IPS DF 6.9 (cell line): Measurements from ENCODE around the gene IRF5.

Experiments
- DNase-seq: peaks from one replicate; pipeline ENCODE4 v3.0.0-alpha.2; 2013; ENCODE audit warnings: low read depth, low spot score
- H3K27ac ChIP-seq: one replicate; pipeline ENCODE4 v1.5.1; 2013; ENCODE audit warnings: low read length, control low read depth
- H3K27me3 ChIP-seq: 2 replicates; pipeline ENCODE4 v1.6.1; 2013; ENCODE audit warnings: mild to moderate bottlenecking, low read length; ENCODE audit not compliant: control insufficient read depth, insufficient read depth
- H3K36me3 ChIP-seq: 2 replicates; pipeline ENCODE4 v1.6.1; 2013; ENCODE audit warnings: low read length; ENCODE audit not compliant: control insufficient read depth, insufficient read depth
- H3K4me1 ChIP-seq: 2 replicates; pipeline ENCODE4 v1.6.1; 2013; ENCODE audit warnings: low read length; ENCODE audit not compliant: control insufficient read depth, insufficient read depth
- H3K4me3 ChIP-seq: 2 replicates; pipeline ENCODE4 v1.5.1; 2013; ENCODE audit warnings: mild to moderate bottlenecking, low read length
- H3K9me3 ChIP-seq: 2 replicates; pipeline ENCODE4 v1.6.1; 2013; ENCODE audit warnings: low read length, inconsistent platforms; ENCODE audit not compliant: control insufficient read depth, insufficient read depth
- WGBS: extraction: QIAGEN DNeasy Blood & Tissue Kit; methylation state at CpG from one replicate; pipeline ENCODE4 v1.1.7; 2013; ENCODE audit warnings: mixed read lengths, missing lambda C conversion rate; ENCODE audit not compliant: insufficient read length, insufficient coverage; 5-methylcytosine and 5-hydroxymethylcytosine counted together

Gene IRF5

DNA sequence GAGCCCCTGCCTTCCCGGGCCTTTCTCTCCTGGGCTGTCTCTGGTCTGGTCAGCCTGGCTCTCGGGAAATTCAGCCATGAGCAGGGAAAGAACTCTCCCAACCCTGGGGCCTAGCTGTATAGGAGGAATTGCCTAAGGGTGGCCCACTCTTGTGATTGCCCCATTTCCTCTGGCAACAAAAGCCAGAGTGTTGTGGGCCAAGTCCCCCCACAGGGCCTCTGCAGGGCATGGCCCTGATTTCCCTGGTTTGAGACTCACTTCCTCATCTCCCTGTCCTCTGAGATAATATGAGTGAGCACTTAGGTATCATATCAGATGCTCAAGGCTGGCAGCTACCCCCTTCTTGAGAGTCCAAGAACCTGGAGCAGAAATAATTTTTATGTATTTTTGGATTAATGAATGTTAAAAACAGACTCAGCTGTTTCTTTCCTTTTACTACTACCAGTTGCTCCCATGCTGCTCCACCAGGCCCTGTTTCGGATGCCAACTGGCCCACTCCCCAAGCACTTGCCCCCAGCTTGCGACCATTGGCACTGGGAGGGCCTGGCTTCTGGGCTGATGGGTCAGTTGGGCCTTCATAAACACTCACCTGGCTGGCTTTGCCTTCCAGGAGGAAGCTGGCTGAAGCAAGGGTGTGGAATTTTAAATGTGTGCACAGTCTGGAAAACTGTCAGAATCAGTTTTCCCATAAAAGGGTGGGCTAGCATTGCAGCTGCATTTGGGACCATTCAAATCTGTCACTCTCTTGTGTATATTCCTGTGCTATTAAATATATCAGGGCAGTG lies 11.4 kb downstream of the IRF5 start:
- DNase-seq = no peak
- peaks cover 4% of the 10 kb centered on the region for H3K4me1 ChIP-seq
- no peak overlapping the region for H3K27ac ChIP-seq
- H3K27me3 ChIP-seq = no peaks in the 10 kb centered on the region
- H3K4me3 ChIP-seq = no peak overlapping the region
- no peaks in the 10 kb centered on the region for H3K36me3 ChIP-seq
- WGBS = no CpG with 5 or more reads among the region's 4 CpGs
- H3K9me3 ChIP-seq = no peaks in the 10 kb centered on the region

DNA sequence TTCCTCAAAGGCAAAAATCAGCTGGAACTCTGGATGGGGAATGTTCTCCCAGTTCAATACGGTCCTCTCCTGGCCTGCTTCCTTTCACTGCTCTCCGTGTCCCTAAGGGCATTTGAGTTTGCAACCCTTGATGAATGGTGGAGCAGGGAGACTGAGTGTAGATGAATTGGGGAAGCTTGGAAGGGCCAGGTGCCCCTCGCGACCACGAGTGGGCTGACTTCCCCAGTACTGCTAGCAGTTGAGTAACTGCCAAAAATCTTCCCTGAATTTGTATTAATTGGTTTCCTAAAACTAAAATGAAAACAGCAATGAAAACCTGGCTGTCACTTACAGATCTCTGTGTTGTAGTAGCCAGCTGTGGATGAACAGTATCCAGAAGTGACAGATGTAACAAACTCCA lies 13.6 kb downstream of the IRF5 start:
- no peaks in the 10 kb centered on the region; the same call in 1 of the 2 replicates for H3K36me3 ChIP-seq
- H3K27me3 ChIP-seq = no peaks in the 10 kb centered on the region
- DNase-seq = no peak
- no peak overlapping the region for H3K4me3 ChIP-seq
- no CpG with 5 or more reads among the region's 5 CpGs for WGBS
- no peaks in the 10 kb centered on the region for H3K9me3 ChIP-seq
- H3K4me1 ChIP-seq = peaks cover 4% of the 10 kb centered on the region
- H3K27ac ChIP-seq = no peak overlapping the region

DNA sequence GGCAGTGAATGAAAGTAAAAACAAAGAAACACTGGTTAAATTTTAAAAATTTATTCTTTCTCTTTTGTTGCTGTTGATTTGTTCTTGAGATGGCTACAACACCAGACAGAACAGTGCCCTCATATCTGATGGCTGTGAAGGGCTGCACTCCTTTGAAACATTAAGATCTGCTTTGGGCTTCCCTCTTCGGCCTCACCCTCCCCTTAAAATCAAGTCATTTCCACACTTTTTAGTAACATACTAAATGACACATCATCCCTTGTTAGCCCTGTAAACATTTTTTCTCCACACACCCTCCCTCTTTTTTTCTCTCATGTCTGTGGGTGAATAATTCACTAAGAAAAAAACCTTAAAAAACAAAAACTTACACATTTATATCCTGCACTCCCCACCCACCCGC lies 16.4 kb downstream of the IRF5 start:
- H3K36me3 ChIP-seq = peaks cover 4% of the 10 kb centered on the region; the same call in 1 of the 2 replicates
- H3K9me3 ChIP-seq = no peaks in the 10 kb centered on the region
- no peak overlapping the region for H3K27ac ChIP-seq
- no peak for DNase-seq
- H3K4me3 ChIP-seq = no peak overlapping the region
- H3K4me1 ChIP-seq = no peaks in the 10 kb centered on the region
- H3K27me3 ChIP-seq = no peaks in the 10 kb centered on the region
- no CpG with 5 or more reads among the region's 2 CpGs for WGBS

DNA sequence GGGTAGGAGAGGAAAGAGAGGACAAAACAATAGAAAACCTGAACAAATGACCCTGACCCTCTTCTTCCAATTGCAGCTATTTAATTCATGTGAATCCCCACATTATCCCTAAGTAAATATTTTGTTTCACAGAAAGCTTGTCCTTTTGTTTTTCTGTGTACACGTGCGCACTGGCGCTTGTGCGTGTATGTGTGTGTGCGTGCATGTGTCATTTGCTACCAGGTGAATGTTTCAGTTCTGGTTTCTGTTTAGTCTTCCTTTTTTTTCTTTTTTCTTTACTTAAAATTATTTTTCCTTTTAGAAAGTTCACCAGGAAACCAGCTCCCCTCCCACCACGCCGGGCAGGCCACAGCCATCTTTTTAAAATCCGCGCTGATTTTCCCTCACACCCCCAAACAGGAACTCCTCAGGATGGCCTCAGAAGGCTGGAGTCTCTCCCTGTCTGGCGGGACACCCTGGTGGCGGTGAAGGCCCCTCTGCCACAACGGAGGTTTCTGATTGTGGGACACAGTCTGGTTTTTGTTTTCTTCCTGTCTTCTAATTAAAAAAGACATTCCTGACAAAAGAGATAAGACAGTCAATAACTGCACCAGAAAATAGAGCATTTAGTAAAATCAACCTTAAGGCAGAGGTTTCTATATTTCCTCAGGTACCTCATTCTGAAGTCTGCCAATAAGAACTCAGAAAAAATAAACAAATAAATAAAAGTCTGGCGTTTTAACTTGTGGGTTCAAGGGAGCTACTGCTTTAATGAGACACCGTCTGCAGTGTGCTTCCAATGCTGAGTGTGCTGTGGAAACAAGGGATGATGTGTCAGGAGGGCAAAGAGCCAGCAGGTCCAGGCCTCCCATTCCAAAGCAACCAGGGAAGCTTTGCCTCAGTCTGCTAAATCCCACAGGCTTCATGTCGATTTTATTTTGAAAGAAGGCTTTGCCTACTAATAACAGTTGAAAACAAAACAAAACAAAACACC lies 17.4 kb downstream of the IRF5 start:
- Histone ChIP-seq H3K27me3 (no peaks in the 10 kb centered on the region), H3K9me3 (no peaks in the 10 kb centered on the region), H3K36me3 (peaks cover 4% of the 10 kb centered on the region; the same call in 1 of the 2 replicates), H3K4me3 (no peak overlapping the region), H3K4me1 (no peaks in the 10 kb centered on the region), H3K27ac (no peak overlapping the region)
- DNase-seq = no peak
- WGBS = no CpG with 5 or more reads among the region's 15 CpGs

DNA sequence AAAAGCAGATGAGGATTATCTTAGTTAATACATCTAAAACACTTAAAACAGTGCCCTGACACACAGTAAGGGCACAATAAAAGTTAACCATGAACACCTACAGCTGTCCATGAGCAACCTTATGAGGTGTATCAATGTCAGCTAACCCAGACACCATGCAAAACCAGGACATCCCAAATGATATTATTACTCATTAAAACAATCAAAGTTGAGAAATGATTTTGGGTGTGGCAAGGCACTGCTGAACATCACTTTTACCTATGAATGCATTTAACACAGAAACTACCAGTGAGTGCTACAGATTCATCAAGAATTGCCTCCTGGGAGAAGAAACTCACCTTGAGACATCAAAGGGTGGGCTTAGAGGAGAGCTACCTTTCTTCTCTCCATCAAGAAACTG lies 18.3 kb downstream of the IRF5 start:
- Histone ChIP-seq H3K36me3 (peaks cover 4% of the 10 kb centered on the region; the same call in 1 of the 2 replicates), H3K27ac (no peak overlapping the region), H3K9me3 (no peaks in the 10 kb centered on the region), H3K4me3 (no peak overlapping the region), H3K4me1 (no peaks in the 10 kb centered on the region), H3K27me3 (no peaks in the 10 kb centered on the region)
- no peak for DNase-seq

DNA sequence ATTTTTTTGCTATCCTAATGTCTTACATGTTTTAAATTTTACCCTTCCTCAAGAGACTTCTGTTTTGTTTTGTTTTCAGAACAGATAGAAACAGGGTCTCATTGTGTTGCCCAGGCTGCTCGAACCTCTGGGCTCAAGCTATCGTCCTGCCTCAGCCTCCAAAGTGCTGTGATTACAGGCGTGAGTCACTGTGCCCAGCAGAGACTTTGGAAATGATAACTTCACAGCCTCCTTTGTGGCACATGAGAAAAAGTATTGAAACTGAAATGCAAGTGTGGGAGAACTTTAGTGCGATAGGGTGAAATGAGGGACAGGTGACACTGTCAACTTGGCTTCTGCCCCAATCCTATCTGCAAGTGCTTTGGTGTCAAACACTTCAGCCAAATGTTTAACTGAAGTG lies 21.6 kb downstream of the IRF5 start:
- Histone ChIP-seq H3K9me3 (no peaks in the 10 kb centered on the region), H3K27ac (no peak overlapping the region), H3K4me1 (no peaks in the 10 kb centered on the region), H3K4me3 (no peak overlapping the region), H3K27me3 (no peaks in the 10 kb centered on the region), H3K36me3 (peaks cover 4% of the 10 kb centered on the region; the same call in 1 of the 2 replicates)
- no peak for DNase-seq
- no CpG with 5 or more reads among the region's 4 CpGs for WGBS

DNA sequence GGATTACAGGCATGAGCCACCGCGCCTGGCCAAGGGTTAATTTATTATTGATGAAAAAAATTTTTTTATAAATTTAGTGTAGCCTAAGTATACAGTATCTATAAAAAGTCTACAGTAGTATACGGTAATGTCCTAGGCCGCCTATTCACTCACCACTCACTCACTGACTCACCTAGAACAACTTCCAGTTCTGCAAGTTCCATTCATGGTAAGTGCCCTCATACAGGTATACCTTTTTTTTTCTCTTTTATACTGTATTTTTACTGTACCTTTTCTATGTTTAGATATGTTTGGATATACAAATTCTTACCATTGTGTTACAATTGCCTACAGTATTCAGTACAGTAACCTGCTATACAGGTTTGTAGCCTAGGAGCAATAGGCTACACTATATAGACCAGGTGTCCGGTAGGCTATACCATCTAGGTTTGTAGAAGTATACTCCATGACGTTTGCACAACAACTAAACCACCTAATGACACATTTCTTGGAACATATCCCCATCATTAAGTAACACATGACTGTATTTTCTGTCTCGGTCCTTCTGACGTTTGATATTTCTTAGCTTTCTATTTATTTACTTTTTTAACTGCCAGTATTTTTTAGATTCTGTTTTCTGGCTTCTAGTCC lies 23.4 kb downstream of the IRF5 start:
- H3K9me3 ChIP-seq = no peaks in the 10 kb centered on the region
- no peaks in the 10 kb centered on the region for H3K4me1 ChIP-seq
- DNase-seq = no peak
- peaks cover 4% of the 10 kb centered on the region; the same call in 1 of the 2 replicates for H3K36me3 ChIP-seq
- H3K27me3 ChIP-seq = no peaks in the 10 kb centered on the region
- no peak overlapping the region for H3K27ac ChIP-seq
- no CpG with 5 or more reads among the region's 8 CpGs for WGBS
- no peak overlapping the region for H3K4me3 ChIP-seq

DNA sequence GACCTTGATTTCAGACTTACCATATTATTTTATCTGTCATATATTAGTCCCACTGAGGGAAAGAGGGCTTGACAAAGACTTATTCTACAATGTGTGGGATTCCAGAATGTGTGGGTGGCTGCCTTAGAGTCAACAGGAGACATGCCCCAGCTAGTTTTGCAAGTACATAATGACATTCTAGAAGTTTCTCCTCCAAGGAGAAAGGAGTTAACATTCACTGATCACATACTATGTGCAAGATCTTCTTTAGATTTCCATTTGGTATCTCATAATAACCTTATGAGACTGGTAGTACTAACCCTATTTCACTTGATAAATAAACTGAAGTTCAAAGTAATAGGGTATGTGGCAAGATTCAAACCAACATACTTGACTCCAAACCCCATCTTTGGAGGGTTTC lies 25.2 kb downstream of the IRF5 start:
- no peak for DNase-seq
- Histone ChIP-seq H3K4me1 (no peaks in the 10 kb centered on the region), H3K9me3 (no peaks in the 10 kb centered on the region), H3K4me3 (no peak overlapping the region), H3K36me3 (no peaks in the 10 kb centered on the region; the same call in 1 of the 2 replicates), H3K27ac (no peak overlapping the region), H3K27me3 (no peaks in the 10 kb centered on the region)

DNA sequence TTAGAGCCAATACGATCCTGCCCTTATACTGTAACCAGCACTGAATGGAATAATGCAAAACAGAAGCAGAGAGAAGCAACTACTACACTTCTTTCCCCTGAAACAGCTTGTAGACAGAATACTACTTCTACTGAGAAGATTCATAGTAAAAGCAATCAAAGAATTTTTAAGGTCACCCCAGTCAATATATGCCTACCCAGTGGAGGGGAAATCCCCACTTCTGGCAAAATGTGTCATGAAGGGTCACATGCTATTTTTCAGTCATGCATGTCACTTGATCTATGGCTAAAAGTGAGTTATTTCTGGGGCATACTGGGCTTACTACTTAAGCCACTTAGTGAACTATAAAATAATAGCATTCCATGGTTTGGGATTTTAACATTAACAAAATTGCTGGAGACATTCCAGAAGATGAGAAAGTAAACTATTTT lies 25.6 kb downstream of the IRF5 start:
- WGBS = no CpG with 5 or more reads among the region's 1 CpG
- H3K27ac ChIP-seq = no peak overlapping the region
- no peaks in the 10 kb centered on the region for H3K9me3 ChIP-seq
- H3K4me3 ChIP-seq = no peak overlapping the region
- DNase-seq = no peak
- H3K36me3 ChIP-seq = no peaks in the 10 kb centered on the region; the same call in 1 of the 2 replicates
- no peaks in the 10 kb centered on the region for H3K4me1 ChIP-seq
- no peaks in the 10 kb centered on the region for H3K27me3 ChIP-seq

DNA sequence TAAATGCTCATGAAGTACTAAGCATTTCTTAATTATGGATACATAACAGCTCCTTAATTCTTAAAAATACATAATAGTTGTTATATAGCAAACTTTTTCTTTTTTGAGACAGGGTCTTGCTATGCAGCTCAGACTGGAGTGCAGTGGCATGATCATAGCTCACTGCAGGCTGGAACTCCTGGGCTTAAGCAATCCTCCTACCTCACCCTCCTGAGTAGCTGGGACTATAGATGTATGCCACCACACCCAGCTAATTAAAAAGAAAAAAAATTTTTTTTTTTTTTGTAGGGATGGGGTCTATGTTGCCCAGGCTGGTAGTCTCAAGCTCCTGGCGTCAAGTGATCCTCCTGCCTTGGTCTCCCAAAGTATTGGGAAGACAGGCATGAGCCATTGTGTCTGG lies 30.9 kb downstream of the IRF5 start:
- no peaks in the 10 kb centered on the region for H3K9me3 ChIP-seq
- no CpG with 5 or more reads among the region's 1 CpG for WGBS
- no peak overlapping the region for H3K27ac ChIP-seq
- H3K4me1 ChIP-seq = no peaks in the 10 kb centered on the region
- peaks cover 13% of the 10 kb centered on the region; the same call in 1 of the 2 replicates for H3K36me3 ChIP-seq
- H3K27me3 ChIP-seq = no peaks in the 10 kb centered on the region
- no peak overlapping the region for H3K4me3 ChIP-seq
- no peak for DNase-seq
